ENCODE measurements around the gene MACROD2.

MACROD2 gene

GRCh38 chr20:14729390-14729789, 734.1 kb downstream of the MACROD2 start:
- TF ChIP-seq ZFP30 (CRISPR knock-in tag; IDR thresholded peaks at IDR 0.05) (no peak), BACH2 (CRISPR knock-in tag; IDR thresholded peaks at IDR 0.05; ENCODE audit: borderline replicate concordance) (no peak), PATZ1 (CRISPR knock-in tag; IDR thresholded peaks at IDR 0.05; ENCODE audit: borderline replicate concordance) (no peak), ISL1 (CRISPR knock-in tag; IDR thresholded peaks at IDR 0.05) (no peak)
- ATAC-seq = no peak

DNA sequence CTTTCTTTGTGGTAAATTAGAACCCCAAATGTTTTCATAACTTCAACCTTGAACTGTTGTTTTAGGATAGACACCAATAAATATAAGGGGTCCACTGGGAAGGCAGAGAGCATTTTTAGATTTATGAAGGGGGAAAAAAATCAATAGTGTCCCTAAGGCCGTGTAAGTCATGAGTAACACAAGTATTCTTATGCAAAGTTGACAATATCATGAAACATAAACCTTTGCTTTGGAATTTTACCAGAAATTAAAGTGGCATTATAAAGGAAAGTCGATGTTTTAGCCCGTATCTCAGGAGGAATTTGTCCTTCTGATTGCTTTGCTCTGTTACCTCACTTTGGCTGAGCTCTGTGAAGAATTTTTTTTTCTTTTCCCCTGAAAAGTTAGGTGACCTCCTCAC, 737.0 kb downstream of the MACROD2 start:
- no peak for ATAC-seq
- TF ChIP-seq ZC3H10 (CRISPR knock-in tag; IDR thresholded peaks at IDR 0.05) = no peak
- no peak for TF ChIP-seq OSR1 (CRISPR knock-in tag; IDR thresholded peaks at IDR 0.05)
- TF ChIP-seq ZNF565 (CRISPR knock-in tag; conservative IDR thresholded peaks at IDR 0.05; ENCODE audit: low read depth) = no peak
- no peak for TF ChIP-seq TCF4 (CRISPR knock-in tag; IDR thresholded peaks at IDR 0.05; ENCODE audit: borderline replicate concordance)
- no peak for TF ChIP-seq ZNF70 (CRISPR knock-in tag; IDR thresholded peaks at IDR 0.05)

- TF ChIP-seq ZFP3 (CRISPR knock-in tag; IDR thresholded peaks at IDR 0.05) = no peak
- TF ChIP-seq PPARA (CRISPR knock-in tag; IDR thresholded peaks at IDR 0.05; ENCODE audit: borderline replicate concordance) = no peak
- no peak for TF ChIP-seq ISL1 (CRISPR knock-in tag; IDR thresholded peaks at IDR 0.05)
- TF ChIP-seq CREB5 (CRISPR knock-in tag; IDR thresholded peaks at IDR 0.05; ENCODE audit: low read depth) = no peak
- no peak for TF ChIP-seq OSR1 (CRISPR knock-in tag; IDR thresholded peaks at IDR 0.05)
- TF ChIP-seq, protein P1, sequence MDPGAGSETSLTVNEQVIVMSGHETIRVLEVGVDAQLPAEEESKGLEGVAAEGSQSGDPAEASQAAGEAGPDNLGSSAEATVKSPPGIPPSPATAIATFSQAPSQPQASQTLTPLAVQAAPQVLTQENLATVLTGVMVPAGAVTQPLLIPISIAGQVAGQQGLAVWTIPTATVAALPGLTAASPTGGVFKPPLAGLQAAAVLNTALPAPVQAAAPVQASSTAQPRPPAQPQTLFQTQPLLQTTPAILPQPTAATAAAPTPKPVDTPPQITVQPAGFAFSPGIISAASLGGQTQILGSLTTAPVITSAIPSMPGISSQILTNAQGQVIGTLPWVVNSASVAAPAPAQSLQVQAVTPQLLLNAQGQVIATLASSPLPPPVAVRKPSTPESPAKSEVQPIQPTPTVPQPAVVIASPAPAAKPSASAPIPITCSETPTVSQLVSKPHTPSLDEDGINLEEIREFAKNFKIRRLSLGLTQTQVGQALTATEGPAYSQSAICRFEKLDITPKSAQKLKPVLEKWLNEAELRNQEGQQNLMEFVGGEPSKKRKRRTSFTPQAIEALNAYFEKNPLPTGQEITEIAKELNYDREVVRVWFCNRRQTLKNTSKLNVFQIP (CRISPR knock-in tag; IDR thresholded peaks at IDR 0.05; ENCODE audit: borderline replicate concordance, low read depth) = no peak
- TF ChIP-seq CSDC2 (CRISPR knock-in tag; IDR thresholded peaks at IDR 0.05) = no peak
- no peak for TF ChIP-seq ZNF565 (CRISPR knock-in tag; conservative IDR thresholded peaks at IDR 0.05; ENCODE audit: low read depth)
- TF ChIP-seq, protein P2, sequence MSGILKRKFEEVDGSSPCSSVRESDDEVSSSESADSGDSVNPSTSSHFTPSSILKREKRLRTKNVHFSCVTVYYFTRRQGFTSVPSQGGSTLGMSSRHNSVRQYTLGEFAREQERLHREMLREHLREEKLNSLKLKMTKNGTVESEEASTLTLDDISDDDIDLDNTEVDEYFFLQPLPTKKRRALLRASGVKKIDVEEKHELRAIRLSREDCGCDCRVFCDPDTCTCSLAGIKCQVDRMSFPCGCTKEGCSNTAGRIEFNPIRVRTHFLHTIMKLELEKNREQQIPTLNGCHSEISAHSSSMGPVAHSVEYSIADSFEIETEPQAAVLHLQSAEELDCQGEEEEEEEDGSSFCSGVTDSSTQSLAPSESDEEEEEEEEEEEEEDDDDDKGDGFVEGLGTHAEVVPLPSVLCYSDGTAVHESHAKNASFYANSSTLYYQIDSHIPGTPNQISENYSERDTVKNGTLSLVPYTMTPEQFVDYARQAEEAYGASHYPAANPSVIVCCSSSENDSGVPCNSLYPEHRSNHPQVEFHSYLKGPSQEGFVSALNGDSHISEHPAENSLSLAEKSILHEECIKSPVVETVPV (CRISPR knock-in tag; IDR thresholded peaks at IDR 0.05) = no peak
- no peak for TF ChIP-seq ZFP30 (CRISPR knock-in tag; IDR thresholded peaks at IDR 0.05)
- no peak for TF ChIP-seq GLIS3 (CRISPR knock-in tag; IDR thresholded peaks at IDR 0.05)
- no peak for TF ChIP-seq PATZ1 (CRISPR knock-in tag; IDR thresholded peaks at IDR 0.05; ENCODE audit: borderline replicate concordance)
- ATAC-seq = no peak
Measured at GRCh38 chr20:14732996-14733395, 737.7 kb downstream of the MACROD2 start.

- ATAC-seq = no peak
- no peak for TF ChIP-seq CREB5 (CRISPR knock-in tag; IDR thresholded peaks at IDR 0.05; ENCODE audit: low read depth)
- no peak for TF ChIP-seq PATZ1 (CRISPR knock-in tag; IDR thresholded peaks at IDR 0.05; ENCODE audit: borderline replicate concordance)
- TF ChIP-seq, protein P3, sequence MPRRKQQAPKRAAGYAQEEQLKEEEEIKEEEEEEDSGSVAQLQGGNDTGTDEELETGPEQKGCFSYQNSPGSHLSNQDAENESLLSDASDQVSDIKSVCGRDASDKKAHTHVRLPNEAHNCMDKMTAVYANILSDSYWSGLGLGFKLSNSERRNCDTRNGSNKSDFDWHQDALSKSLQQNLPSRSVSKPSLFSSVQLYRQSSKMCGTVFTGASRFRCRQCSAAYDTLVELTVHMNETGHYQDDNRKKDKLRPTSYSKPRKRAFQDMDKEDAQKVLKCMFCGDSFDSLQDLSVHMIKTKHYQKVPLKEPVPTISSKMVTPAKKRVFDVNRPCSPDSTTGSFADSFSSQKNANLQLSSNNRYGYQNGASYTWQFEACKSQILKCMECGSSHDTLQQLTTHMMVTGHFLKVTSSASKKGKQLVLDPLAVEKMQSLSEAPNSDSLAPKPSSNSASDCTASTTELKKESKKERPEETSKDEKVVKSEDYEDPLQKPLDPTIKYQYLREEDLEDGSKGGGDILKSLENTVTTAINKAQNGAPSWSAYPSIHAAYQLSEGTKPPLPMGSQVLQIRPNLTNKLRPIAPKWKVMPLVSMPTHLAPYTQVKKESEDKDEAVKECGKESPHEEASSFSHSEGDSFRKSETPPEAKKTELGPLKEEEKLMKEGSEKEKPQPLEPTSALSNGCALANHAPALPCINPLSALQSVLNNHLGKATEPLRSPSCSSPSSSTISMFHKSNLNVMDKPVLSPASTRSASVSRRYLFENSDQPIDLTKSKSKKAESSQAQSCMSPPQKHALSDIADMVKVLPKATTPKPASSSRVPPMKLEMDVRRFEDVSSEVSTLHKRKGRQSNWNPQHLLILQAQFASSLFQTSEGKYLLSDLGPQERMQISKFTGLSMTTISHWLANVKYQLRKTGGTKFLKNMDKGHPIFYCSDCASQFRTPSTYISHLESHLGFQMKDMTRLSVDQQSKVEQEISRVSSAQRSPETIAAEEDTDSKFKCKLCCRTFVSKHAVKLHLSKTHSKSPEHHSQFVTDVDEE (CRISPR knock-in tag; IDR thresholded peaks at IDR 0.05) = no peak
- TF ChIP-seq, protein P2 (CRISPR knock-in tag; IDR thresholded peaks at IDR 0.05) = no peak
- no peak for TF ChIP-seq ISL1 (CRISPR knock-in tag; IDR thresholded peaks at IDR 0.05)
- TF ChIP-seq CSDC2 (CRISPR knock-in tag; IDR thresholded peaks at IDR 0.05) = no peak
- no peak for TF ChIP-seq BACH2 (CRISPR knock-in tag; IDR thresholded peaks at IDR 0.05; ENCODE audit: borderline replicate concordance)
- TF ChIP-seq RARB (CRISPR knock-in tag; IDR thresholded peaks at IDR 0.05) = no peak
Measured at GRCh38 chr20:14740380-14740779, 745.1 kb downstream of the MACROD2 start.
